ENCODE data around the gene FAM167B. TPM values are rescaled to one million over a fixed set of nuclear protein-coding genes. Genes with fewer than 3 reads are reported as not detected.
"Not testable (repeated sequence)": the region's sequence is repeated elsewhere in the genome, so short reads cannot be mapped to it uniquely, and the experiment has no call there.

Gene FAM167B
- total and polyA plus RNA-seq, 7 donors = 0.71 to 9.0 (median 3.0) TPM; not detected in 1

- H3K27ac ChIP-seq = no peak overlapping the region
- no peaks in the 10 kb centered on the region for H3K4me1 ChIP-seq
- H3K9me3 ChIP-seq = no peaks in the 10 kb centered on the region
- DNase-seq = no peak
- TF ChIP-seq POLR2AphosphoS5 (IDR thresholded peaks at IDR 0.05) = no peak
- WGBS, 2 donors = 88 to 93% methylated on average over 31 of the region's 31 CpGs
- intact Hi-C loops (cut with DNase I) = no loop called here
- H3K36me3 ChIP-seq = no peaks in the 10 kb centered on the region
- H3K27me3 ChIP-seq = peaks cover 8 to 40% (median 26%) of the 10 kb centered on the region in 3 donors
- no peak overlapping the region for H3K4me3 ChIP-seq
Measured at GRCh38 chr1:32274646-32275340, 27.8 kb downstream of the FAM167B start.

- Histone ChIP-seq H3K27ac (no peak overlapping the region), H3K4me3 (no peak overlapping the region), H3K9me3 (no peaks in the 10 kb centered on the region), H3K36me3 (no peaks in the 10 kb centered on the region), H3K27me3 (peaks cover 8 to 40% (median 26%) of the 10 kb centered on the region in 3 donors), H3K4me1 (no peaks in the 10 kb centered on the region)
- no peak for DNase-seq
- intact Hi-C loops (cut with DNase I) = no loop called here
- no peak for TF ChIP-seq POLR2A (IDR thresholded peaks at IDR 0.05)
- no peak for TF ChIP-seq EP300 (IDR thresholded peaks at IDR 0.05)
- no peak for TF ChIP-seq CTCF (IDR thresholded peaks at IDR 0.05)
- no peak for TF ChIP-seq POLR2AphosphoS5 (IDR thresholded peaks at IDR 0.05)
- 20 to 26% methylated on average over 41 of the region's 41 CpGs for WGBS, 2 donors
Measured at GRCh38 chr1:32275424-32275823, 28.4 kb downstream of the FAM167B start.

GRCh38 chr1:32276032-32276782 lies 29.2 kb downstream of the FAM167B start:
- H3K9me3 ChIP-seq = no peaks in the 10 kb centered on the region
- no peaks in the 10 kb centered on the region for H3K36me3 ChIP-seq
- no peak overlapping the region for H3K4me3 ChIP-seq
- TF ChIP-seq CTCF (IDR thresholded peaks at IDR 0.05) (no peak), POLR2AphosphoS5 (IDR thresholded peaks at IDR 0.05) (no peak), POLR2A (IDR thresholded peaks at IDR 0.05) (no peak), EP300 (IDR thresholded peaks at IDR 0.05) (no peak)
- 90 to 91% methylated on average over 30 of the region's 30 CpGs for WGBS, 2 donors
- intact Hi-C loops (cut with DNase I) = no loop called here
- peaks cover 8 to 40% (median 26%) of the 10 kb centered on the region in 3 donors for H3K27me3 ChIP-seq
- no peak for DNase-seq
- H3K27ac ChIP-seq = no peak overlapping the region
- no peaks in the 10 kb centered on the region for H3K4me1 ChIP-seq

GRCh38 chr1:32284777-32285176 lies 37.8 kb downstream of the FAM167B start:
- intact Hi-C loops (cut with DNase I); H3K4me1 ChIP-seq; H3K27me3 ChIP-seq; DNase-seq; H3K4me3 ChIP-seq; H3K36me3 ChIP-seq; H3K27ac ChIP-seq; H3K9me3 ChIP-seq: not testable (repeated sequence)
- 85 to 93% methylated on average over 8 of the region's 8 CpGs for WGBS, 2 donors

GRCh38 chr1:32285658-32286057 lies 38.6 kb downstream of the FAM167B start:
- Histone ChIP-seq H3K4me3 (no peak overlapping the region), H3K36me3 (no peaks in the 10 kb centered on the region), H3K9me3 (no peaks in the 10 kb centered on the region), H3K27ac (no peak overlapping the region), H3K27me3 (no peaks in the 10 kb centered on the region), H3K4me1 (no peaks in the 10 kb centered on the region)
- intact Hi-C loops (cut with DNase I) = no loop called here
- TF ChIP-seq EP300 (IDR thresholded peaks at IDR 0.05) (no peak), CTCF (IDR thresholded peaks at IDR 0.05) (no peak), POLR2A (IDR thresholded peaks at IDR 0.05) (no peak), POLR2AphosphoS5 (IDR thresholded peaks at IDR 0.05) (no peak)
- DNase-seq = no peak
- WGBS, 2 donors = 95 to 97% methylated on average over 3 of the region's 3 CpGs
